Endometrium (tissue), 2 donors: Measurements from ENCODE around the gene CD22.

Source experiments
- FAIRE-seq: peaks from 2 replicates; lab custom pipeline; 2012; peaks lifted over from hg19 to GRCh38; lab: Jason Lieb, UNC
- donor health status: control.
- donor health status: control.

Gene CD22

GRCh38 chr19:35295792-35296462 lies 33.1 kb upstream of the CD22 start:
- no peak for FAIRE-seq

GRCh38 chr19:35296644-35297514 lies 32.1 kb upstream of the CD22 start:
- FAIRE-seq, result no peak

- FAIRE-seq, result no peak
Observed at GRCh38 chr19:35297515-35297848, 31.5 kb upstream of the CD22 start.

- FAIRE-seq, result no peak
Observed at GRCh38 chr19:35297922-35298321, 31.1 kb upstream of the CD22 start.

DNA sequence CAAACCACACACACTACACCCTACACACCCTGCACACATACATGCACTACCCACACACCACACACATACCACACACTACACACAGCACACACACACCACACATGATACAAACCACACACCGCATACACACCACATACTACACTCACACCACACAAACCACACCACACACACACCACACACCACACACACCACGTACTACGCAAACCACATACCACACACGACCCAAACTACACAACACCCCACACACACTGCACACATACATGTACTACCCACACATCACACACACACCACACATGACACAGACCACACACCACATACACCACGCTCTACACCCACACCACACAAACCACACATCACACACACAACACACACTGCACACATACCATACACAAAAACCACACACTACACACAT lies 30.4 kb upstream of the CD22 start:
- no peak for FAIRE-seq

DNA sequence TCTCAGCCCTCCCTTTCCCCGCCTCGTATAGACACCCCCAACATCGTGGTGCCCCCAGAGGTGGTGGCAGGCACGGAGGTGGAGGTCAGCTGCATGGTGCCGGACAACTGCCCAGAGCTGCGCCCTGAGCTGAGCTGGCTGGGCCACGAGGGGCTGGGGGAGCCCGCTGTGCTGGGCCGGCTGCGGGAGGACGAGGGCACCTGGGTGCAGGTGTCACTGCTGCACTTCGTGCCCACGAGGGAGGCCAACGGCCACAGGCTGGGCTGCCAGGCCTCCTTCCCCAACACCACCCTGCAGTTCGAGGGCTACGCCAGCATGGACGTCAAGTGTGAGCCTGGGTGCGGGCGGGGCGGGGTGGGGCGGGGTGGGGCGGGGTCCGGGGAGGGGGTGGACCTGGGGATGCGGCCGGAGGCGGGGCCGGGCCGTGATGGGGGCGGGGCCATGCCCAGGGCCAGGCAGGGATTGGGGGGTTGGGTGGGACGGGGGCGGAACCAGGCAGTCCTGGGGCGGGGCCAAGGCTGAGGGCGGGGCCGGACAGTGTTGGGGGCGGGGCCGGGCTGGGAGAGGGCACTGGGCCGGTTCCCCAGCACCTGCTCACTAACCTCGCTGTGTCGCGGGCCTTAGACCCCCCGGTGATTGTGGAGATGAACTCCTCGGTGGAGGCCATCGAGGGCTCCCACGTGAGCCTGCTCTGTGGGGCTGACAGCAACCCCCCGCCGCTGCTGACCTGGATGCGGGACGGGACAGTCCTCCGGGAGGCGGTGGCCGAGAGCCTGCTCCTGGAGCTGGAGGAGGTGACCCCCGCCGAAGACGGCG lies 29.3 kb upstream of the CD22 start:
- no peak for FAIRE-seq

DNA sequence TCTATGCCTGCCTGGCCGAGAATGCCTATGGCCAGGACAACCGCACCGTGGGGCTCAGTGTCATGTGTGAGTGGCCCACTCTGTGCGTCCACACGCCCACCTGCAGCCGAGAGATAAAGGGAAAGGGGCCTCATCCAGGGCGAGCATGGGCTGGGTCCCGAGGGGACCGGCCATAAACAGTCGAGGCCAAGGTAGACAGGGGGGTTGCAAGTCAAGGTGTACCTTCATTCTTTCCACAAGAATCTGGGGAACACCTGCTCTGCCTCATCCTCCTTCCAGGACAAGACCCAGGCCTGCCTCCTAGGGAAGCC lies 28.7 kb upstream of the CD22 start:
- FAIRE-seq, result no peak

GRCh38 chr19:35301961-35302360 lies 27.0 kb upstream of the CD22 start:
- FAIRE-seq, result no peak

DNA sequence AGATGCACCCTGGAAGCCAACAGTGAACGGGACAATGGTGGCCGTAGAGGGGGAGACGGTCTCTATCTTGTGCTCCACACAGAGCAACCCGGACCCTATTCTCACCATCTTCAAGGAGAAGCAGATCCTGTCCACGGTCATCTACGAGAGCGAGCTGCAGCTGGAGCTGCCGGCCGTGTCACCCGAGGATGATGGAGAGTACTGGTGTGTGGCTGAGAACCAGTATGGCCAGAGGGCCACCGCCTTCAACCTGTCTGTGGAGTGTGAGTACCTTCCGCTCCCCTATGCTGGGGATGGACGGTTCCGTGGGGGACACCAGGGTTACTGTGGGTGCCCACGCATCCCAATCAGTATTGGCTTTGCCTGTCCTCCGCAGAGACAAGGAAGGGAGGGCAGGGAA lies 26.5 kb upstream of the CD22 start:
- FAIRE-seq, result no peak

- no peak for FAIRE-seq
Observed at GRCh38 chr19:35303357-35303915, 25.6 kb upstream of the CD22 start.

DNA sequence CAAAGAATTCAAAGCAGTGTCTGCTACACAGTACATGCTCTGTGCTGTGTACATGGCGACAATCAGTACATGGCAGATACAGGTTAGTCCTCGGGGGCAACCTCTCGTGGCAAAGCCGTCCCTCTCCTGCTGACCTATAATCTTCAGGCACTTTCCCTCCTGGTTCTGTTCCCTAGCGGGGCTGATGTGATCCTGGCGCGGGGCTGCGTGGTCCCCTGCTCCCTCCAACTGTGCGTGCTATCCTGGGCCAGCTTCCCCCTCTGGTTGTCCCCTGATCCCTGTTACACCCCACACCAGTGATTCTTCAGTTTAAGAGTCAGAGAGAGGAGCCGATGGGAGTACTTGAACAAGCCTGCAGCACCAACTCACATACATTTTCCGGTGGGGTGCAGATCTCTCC lies 25.0 kb upstream of the CD22 start:
- FAIRE-seq, result no peak

- FAIRE-seq, result no peak
Observed at GRCh38 chr19:35305181-35305580, 23.8 kb upstream of the CD22 start.

DNA sequence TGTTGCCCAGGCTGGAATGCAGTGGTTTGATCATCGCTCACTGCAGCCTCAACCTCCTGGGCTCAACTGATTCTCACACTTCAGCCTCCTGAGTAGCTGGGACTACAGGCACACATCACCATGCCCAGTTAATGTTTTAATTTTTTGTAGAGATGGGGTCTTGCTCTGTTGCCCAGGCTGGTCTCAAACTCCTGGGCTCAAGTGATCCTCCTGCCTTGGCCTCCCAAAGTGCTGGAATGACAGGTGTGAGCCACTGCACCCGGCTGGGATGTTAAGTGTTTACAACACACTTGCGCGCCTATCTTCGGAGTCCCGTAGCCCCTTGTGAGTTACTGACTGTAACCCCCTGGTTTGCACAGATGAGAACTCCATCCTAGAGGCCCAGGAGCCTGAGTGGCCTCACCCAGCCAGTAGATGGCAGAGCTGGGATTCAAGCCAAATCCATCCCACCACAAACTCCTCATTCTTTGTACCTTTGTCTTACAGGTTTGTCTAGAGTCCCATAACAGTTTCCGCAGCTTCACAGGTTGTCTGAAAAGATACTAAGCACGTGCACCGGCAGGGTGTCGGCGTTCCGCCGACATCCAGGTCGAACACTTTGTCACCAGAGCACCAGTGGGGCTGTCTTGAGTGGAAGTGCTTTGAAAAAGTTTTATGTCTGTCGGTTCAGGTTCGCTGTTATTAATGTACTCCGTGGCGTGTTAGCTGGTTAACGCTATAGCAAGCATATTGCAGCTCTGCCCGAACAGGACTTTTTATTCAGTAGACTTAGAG lies 22.3 kb upstream of the CD22 start:
- no peak for FAIRE-seq

GRCh38 chr19:35307931-35308330 lies 21.1 kb upstream of the CD22 start:
- FAIRE-seq, result no peak

- no peak for FAIRE-seq
Observed at GRCh38 chr19:35308910-35309309, 20.1 kb upstream of the CD22 start.

DNA sequence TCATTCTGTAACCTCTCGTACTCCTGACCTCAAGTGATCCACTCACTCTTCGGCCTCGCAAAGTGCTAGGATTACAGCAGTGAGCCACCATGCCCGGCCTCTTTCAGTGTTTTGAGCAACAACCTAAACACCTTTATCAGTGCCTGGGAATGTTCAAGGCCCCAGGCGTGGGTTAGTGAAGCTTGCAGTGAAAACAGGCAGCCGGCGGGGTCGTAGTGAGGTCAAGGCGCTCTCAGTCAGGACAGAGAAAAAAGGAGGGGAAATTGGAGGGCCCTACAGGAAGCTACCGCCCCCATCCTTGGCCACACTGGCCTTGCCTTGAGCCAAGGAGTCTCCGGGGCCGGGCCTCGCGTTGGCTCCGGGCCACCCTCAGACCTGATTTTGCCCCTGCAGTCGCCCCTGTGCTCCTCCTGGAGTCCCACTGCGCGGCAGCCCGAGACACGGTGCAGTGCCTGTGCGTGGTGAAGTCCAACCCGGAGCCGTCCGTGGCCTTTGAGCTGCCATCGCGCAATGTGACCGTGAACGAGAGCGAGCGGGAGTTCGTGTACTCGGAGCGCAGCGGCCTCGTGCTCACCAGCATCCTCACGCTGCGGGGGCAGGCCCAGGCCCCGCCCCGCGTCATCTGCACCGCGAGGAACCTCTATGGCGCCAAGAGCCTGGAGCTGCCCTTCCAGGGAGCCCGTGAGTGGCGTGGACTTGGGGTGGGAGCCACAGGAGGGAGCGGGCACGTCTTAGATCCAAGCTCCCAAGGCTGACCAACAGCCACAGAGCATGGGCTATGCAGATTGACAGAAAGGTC lies 19.3 kb upstream of the CD22 start:
- FAIRE-seq, result no peak

GRCh38 chr19:35310331-35310730 lies 18.7 kb upstream of the CD22 start:
- FAIRE-seq, result no peak

DNA sequence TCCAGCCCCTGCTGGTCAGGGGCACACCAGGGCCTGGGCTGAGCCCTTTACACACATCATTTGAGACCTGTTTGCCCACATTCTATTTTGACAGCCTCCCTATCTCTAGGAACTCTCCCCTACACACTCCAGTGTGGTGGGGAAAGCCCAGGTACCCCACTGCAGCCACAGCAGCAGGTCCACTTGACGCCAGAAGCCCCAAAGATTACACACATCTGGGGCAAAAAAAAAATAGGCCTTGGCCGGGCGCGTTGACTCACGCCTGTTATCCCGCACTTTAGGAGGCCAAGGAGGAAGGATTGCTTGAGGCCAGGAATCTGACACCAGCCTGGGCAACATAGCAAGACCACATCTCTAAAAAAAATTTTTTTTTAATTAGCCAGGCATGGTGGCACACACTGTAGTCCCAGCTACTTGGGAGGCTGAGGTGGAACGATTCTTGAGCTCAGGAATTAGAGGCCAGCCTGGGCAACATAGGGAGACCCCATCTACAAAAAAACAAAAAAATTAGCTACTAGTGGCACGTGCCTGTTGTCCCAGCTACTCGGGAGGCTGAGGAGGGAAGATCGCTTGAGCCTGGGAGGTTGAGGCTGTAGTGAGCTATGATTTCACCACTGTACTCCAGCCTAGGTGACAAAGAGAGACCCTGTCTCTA lies 18.0 kb upstream of the CD22 start:
- no peak for FAIRE-seq

DNA sequence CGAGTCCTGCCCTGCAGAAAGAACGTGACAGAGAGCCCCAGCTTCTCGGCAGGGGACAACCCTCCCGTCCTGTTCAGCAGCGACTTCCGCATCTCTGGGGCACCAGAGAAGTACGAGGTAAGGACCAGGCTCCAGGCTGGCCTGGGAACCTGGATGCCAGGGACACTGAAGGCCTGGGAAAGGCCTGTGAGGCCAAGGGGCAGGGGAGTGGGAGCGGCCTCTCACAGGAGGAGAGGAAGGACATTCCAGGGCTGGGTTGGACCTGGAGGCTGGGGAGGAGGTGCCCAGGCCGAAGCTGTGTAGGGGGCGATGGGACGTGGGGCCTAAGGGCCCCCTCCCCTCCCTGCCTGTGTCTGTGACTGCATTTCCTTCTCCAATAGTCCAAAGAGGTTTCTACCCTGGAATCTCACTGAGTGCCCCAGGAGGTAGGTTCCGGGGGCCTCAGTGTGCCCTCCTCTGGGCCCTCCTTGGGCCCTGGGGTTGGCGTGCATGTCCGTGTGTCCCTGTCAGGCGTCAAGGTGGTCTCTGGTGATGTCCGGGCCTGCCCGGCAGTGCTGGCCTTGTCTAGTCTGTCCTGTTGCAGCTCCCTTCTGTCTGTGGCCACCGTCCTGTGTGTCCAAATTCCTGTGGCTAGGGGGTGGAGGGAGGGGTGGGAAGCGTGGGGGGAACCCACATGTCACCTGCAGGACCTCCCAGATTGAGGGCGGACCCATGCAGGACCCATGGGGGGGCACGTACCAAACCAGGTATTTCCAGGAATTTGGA lies 16.9 kb upstream of the CD22 start:
- FAIRE-seq, result no peak

DNA sequence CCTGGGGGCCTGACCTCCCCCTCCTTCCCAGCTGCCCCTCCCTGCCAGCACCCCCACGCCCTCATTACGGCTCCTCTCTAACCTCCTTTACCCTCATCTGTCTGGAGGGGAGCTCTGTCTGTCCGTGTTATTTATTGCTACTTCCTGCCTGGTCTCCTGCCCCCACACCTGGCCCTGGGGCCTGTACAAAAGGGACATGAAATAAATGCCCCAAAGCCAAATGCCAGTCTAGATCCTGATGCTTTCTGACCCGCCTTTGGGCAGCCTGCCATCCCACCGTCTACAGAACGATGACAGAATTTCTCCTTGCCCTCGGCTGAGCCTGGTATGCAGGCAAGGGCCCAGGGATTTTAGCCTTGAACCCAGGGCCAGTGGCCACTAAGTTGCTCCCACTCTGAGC lies 15.4 kb upstream of the CD22 start:
- no peak for FAIRE-seq
